ENCODE results near the gene AMBRA1. TPM values are rescaled to one million over a fixed set of nuclear protein-coding genes. Genes with fewer than 3 reads are reported as not detected.
A peak's percentile ranks its signal among the peaks of the same experiment; 100 is the strongest.

AMBRA1 gene
- total RNA-seq, 1 experiment from 2014 or later, result 28.6 TPM

- no peak for DNase-seq (ENCODE audit: low read depth)
Measured at GRCh38 chr11:46444305-46444704, 149.5 kb downstream of the AMBRA1 start.

- DNase-seq (ENCODE audit: low read depth), result no peak
Measured at GRCh38 chr11:46438211-46438610, 155.6 kb downstream of the AMBRA1 start.

GRCh38 chr11:46437122-46437689 is 156.6 kb downstream of the AMBRA1 start:
- no peak for DNase-seq (ENCODE audit: low read depth)

DNA sequence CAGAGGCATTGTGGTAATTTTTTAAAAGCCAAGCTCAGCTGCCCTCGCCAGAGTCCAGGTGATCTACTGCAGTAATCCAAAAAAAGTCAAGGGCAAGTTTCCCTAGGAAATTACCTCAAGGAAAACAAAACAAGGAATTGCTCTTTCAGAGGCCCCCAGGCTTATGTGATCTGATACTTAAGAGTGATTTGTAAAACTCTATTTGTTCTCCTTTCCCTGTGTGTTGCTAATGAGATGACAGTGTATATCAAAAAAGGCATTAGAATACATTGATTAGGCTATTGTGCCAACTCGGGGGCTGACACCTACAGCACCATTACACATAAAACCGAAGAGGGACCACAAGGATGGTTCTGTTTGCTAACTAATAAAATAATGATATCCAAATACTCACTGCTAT is 157.7 kb downstream of the AMBRA1 start:
- no peak for DNase-seq (ENCODE audit: low read depth)

DNA sequence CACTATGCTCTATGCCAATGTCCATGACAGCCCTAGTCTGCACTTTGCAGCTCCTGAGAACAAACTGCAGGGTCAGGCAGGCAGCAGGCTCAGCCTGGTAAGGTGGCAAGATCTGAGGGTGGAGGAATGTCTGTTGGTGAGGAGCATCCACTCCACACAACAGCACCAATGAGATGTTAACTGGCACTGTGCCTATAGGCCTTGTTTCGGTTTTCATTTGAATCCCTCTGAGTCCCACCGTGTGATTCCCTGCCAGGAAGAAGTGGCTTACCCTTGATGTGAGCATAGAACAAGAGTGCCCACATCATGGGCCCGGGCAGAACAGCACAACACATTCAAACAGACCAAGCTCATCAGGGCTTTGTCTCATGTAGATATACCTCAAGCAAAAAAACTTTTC is 158.1 kb downstream of the AMBRA1 start:
- no peak for DNase-seq (ENCODE audit: low read depth)

DNA sequence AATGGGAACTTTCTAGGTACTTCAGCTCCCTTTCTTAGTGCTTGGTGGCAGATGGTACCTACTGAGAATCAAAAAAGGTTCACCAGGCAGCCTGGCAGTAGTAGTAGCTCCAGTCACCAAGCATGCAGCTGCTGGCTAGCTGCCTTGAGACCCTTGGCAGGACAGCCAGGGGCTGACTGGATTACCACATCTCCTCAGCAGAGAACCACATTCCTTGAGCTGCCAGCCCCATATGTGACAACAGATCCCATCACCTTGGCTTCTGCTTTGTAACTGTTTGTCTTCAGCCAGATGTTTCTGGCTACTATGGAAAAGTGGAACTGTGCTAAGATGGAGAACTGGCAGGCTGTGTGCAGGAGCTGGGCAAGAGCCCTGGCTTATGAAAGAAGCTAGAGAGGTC is 162.6 kb downstream of the AMBRA1 start:
- no peak for DNase-seq (ENCODE audit: low read depth)

- no peak for DNase-seq (ENCODE audit: low read depth)
Measured at GRCh38 chr11:46429717-46430116, 164.1 kb downstream of the AMBRA1 start.

GRCh38 chr11:46427364-46427763 is 166.5 kb downstream of the AMBRA1 start:
- no peak for DNase-seq (ENCODE audit: low read depth)

DNA sequence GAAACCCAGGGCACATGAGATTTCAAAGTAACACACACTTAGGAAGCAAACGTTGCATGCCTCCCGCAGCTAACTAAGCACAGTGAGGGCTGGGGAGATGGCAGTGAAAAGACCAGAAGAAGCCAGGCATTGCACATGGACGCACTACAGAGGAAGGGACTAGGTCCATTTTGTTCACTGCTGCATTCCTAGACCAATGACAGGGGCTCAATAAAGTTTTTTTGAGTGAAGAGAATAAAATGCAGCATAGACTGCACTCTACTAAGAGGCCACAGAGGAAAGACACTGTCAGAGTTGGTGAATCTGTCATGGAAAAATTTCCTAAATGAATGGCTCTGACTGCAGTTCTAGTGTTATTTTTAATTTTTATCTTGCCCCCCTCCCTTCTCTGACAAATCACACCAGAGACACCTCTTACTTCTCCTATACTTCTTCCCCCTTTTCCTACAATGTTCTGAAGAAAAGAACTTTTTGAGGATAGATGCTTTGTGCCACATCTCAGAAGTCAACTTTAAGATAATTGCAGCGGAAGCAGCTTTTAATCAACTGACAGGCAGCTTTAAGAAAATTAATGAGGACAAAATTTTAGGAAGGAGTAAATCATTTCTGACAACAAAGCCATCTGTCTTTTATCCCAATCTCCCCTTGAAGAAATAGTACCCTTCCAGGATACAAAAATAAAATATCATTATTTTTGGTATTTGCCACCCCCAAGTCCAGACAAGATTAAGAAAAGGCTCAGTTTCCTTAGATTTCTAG is 167.4 kb downstream of the AMBRA1 start:
- no peak for DNase-seq (ENCODE audit: low read depth)

DNA sequence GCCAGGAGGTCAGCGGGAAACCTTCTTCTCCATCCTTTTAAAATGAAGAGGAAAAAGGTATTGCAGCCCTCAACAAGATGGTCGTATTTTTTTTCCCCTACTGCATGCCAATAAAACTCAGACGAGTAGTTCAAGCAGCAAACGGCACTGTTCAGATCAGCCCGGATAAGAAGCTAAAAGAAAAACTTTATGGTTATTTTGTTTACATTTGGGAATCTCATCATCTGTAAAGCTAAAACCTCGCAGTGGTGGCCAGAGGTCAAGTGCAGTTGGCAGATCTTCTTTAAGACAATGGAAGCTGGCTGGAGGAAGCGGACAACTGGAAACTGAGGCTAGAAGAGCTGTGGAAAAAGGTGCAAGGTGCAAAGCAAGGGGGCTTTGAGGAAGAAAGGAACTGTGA is 171.2 kb downstream of the AMBRA1 start:
- DNase-seq (ENCODE audit: low read depth), result peak; percentile 8

DNA sequence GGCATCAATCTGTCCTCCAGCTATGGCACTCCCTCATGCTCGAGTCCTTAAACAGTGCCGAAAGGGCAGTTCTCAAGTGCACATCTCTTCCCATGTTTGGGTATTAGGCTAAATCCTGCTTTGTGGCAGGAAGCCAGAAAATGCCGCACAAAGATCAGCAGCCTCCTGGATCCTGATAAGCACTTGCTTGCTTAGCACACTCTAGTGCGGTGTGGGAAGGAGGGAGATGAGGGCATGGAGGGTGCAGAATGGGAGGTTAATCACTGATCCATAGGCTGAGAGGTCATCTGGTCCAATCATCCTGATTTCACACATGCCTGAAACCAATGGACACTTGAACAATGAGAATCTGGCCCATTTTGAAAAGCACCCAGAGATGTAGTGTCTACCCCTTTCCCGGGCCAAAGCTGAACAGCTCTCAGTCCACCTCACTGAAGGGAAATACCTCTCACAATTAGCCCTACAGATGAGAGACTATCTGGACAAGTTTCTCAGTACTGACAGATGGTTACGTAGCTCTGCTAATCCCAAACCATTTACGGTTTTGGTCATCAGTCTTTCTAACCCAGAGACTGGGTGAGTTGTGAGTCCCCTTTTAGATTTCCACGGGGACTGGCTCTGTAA is 172.5 kb downstream of the AMBRA1 start:
- DNase-seq (ENCODE audit: low read depth), result no peak

- no peak for DNase-seq (ENCODE audit: low read depth)
Measured at GRCh38 chr11:46420513-46420912, 173.3 kb downstream of the AMBRA1 start.

DNA sequence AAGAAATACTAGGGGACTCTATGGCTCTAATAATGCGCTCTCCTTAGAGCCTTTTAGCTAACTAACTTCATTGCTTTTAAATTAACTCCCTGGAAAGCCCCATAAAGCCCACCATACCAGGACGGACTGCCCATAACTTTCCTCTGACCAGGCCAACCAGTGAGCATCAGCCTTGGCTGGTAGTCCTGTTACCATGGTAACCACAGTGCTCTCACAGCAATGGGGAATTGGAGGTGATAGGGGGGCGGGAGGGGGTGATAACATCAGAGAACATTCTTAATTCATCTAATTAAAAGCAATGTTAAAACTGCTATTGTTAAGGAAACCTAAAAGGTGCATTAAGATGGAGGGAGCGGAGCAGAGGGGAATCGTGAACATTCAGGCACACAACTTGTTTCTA is 175.1 kb downstream of the AMBRA1 start:
- no peak for DNase-seq (ENCODE audit: low read depth)

- DNase-seq (ENCODE audit: low read depth), result no peak
Measured at GRCh38 chr11:46417711-46418110, 176.1 kb downstream of the AMBRA1 start.

DNA sequence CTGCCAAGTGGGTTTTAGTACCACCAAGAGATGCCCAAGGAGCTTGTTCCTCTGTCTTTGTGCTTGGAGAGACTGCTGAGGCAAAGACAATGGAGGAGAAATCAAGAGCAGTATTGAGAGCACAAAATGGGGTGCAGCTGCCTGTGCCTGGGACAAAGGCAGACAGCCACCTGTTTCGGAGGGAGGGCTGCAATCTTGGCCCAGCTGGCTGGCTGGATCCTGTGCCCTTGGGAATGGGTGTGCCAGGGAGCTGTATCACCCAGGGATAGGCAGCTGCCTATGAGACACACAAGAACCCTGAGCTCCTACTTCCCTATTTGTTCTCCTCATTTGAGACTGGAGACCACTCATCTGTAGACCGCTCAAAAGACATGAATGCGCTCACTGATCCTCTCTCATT is 178.9 kb downstream of the AMBRA1 start:
- DNase-seq (ENCODE audit: low read depth), result no peak

DNA sequence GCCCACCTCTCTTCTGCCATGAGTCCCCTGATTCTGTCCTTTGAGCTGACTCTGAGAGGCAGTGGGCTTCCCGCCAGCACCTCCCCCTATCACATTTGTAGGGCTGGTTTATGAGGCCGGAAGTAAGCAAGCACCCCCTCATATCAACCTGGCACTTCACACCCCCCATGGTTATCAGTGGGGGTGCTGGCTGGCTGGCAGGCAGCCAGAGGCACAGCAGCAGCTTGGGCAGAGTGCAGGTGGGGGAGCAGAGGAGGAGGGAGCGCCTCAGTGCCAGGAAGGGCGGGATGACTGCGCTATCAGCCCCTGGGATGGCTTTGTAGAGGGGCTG is 179.4 kb downstream of the AMBRA1 start:
- DNase-seq (ENCODE audit: low read depth), result no peak

GRCh38 chr11:46413760-46414465 is 179.9 kb downstream of the AMBRA1 start:
- peak; percentile 33 for DNase-seq (ENCODE audit: low read depth)

DNA sequence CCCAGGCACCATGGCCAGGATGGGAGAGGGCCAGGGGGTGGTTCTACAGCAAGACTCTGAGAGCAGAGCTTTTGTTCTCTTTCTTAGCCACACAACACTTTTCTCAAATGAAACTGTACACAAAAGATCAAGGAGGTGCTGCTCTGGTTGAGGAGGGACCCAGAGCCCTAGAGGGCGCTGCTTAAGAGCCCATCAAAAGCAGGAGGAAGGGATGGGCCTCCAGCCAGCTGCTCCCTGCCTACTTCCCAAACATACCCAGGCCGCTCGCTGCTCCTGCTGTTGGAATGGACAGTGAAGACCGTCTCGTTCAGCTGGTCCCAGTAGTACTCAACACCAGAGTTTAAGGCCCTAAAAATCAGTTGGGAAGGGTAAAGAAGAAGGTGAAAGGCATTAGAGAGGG is 183.8 kb downstream of the AMBRA1 start:
- no peak for DNase-seq (ENCODE audit: low read depth)

DNA sequence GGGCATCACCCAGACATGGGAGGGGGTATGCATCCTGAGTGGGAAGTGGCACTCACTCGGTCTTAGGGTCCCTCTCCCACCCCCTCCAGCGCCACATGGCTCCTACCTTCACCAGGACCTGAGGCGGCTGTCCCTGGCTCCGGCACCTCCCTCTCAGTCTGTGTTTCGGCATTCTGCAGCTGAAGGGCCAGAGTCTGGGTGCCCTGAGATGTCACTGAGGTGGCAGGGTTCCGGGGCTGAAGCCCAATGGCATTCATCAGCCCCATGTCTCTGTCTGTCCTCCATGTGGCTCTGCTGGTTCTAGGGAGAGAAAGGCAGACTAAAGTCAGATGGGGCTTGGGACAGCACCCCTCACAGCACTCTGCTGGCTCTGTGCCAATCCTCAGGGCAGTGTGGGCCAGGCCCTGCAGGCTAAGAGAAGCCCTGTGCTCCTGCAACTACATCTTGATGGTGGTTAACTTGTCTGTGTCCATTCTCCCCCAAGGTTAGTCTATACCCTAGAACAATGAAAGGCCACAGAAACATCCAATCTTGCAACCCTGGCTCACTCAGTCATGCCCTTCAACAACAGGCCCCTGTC is 185.3 kb downstream of the AMBRA1 start:
- DNase-seq (ENCODE audit: low read depth), result no peak

DNA sequence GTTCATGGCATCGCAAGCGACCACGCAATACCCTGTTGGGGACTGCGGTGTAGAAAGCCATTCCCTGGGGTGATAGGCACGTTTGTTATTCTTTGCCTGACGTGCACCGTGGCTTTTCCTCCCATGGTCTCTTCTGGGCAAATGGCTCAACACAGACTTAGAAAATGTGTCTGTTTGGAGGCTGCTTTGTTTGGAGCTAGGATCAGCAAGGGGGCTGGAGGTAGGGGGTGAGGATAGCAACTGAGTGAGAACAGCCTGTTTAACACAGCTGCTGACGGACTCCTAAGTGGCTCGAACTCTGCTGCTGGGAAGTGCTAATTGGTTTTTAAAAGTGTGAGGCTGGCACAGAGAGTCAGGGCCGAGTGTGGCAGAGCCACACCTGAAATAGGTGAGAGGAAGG is 186.2 kb downstream of the AMBRA1 start:
- no peak for DNase-seq (ENCODE audit: low read depth)

DNA sequence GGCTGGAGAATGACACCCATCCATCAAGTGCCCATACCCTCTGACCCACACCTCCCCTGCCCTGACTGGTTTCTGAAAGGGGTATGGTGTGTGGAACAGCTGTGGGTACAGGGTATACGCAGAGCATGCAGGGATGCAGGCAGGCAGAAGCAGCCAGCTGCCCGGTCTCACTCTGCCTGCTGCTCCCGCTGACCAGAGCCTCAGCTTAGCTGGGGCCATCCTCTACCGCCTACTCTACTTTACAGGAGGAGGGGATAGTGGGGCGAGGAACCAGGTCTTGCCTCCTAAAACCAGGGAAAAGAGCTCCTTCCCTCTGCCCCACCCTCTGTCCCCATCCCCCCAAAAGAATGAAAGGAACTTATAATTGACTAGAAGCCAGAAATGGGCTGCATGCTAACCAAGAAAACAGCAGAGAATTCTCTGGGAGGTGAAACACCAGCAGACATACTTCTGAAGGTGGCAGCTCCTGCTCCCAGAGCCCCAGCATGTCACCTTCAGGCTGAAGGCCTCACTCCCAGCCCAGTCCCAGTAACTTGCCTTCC is 189.3 kb downstream of the AMBRA1 start:
- DNase-seq (ENCODE audit: low read depth), result no peak
